ENCODE data around the gene OSMR.

OSMR gene

DNA sequence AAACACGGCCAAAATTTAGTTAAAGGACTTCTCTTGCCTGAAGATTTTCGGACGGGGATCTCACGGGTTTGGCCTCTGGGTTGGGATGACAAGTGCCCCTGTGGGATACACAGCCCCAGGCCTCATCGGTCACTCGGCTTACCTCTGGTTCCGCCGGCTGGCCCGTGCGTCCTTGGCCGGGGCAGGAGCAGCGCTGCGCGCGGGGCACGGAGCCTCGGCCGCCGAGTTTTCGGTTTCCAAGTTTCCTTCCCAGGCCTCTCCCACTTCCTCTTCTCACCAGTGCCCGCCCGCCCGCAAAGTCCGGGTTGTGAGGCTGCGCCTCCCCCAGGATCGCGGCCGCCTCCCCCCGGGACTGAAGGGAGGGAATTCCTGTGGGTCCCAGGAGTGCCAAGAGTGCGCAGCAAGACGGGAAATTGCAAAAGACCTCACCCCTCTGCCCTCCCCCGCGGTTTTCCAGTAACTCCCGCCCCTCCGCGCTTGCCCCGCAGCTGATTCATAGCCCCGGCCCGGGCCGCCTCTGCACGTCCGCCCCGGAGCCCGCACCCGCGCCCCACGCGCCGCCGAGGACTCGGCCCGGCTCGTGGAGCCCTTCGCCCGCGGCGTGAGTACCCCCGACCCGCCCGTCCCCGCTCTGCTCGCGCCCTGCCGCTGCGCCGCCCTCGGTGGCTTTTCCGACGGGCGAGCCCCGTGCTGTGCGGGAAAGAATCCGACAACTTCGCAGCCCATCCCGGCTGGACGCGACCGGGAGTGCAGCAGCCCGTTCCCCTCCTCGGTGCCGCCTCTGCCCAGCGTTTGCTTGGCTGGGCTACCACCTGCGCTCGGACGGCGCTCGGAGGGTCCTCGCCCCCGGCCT is at the start of gene OSMR:
Gene OSMR (plus strand): TSS at position 487 of the 853 bp plus-strand sequence. CDS start 23,033 bp downstream, outside the sequence.
- DNase-seq = peak; percentile 97

- no peak for DNase-seq
Observed at GRCh38 chr5:38796742-38797108, 49.1 kb upstream of the OSMR start.

DNA sequence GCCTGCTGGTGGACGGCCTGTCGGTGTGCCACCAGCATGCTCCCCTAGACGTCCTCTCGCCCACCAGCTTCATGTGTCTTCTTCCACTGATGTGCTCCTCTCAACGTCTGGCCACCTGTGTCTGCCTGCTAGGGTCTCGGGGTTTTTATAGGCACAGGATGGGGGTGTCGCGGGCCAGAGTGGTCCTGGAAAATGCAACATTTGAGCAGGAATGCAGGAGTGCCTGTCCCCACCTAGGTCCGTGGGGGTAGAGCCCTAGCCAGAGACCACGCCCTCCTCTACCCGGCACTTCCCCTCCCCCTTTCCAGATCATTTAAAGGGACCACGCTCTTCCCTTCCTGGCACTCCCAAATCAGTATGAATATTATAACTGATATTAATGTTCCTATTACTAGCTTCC is 48.0 kb upstream of the OSMR start:
- no peak for DNase-seq

- DNase-seq = no peak
Observed at GRCh38 chr5:38799556-38800377, 46.0 kb upstream of the OSMR start.

DNA sequence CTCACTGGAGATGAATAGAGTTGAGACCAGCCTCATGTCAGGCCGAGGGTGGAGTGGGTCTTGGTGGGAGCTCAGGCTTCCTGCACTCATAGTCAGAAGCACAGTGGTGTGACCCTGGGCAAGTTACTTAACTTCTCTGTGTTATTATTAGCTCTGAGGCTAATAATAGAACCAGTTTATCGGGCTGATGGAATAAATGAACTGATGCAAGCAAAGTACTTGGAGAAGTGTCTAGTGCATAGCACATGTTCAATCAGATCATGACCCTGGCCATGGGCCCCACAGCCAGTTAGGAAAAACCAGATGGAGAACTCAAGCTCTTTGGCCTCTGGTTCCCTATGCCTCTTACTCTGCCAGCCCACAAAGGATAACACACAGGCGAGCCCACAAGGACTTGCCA is 45.3 kb upstream of the OSMR start:
- no peak for DNase-seq

DNA sequence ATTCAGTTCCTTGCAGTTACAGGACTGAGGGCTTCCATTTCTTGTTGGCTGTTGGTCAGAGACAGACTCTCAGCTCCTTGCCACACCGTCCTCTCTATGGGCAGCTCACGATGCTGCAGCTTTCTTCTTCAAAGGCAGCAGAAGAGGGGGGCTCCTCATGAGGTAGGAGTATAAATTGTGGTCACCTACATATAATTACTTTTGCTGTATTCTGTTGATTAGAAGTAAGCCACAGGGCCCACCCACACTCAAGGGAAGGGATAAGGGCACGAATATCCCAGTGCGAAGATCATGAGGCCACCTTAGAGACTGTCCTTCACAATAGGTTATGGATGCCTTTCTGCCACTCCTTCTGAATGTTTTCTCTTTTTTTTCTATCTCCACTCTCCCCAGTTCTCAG is 43.7 kb upstream of the OSMR start:
- DNase-seq = no peak

- no peak for DNase-seq
Observed at GRCh38 chr5:38803246-38803645, 42.6 kb upstream of the OSMR start.

DNA sequence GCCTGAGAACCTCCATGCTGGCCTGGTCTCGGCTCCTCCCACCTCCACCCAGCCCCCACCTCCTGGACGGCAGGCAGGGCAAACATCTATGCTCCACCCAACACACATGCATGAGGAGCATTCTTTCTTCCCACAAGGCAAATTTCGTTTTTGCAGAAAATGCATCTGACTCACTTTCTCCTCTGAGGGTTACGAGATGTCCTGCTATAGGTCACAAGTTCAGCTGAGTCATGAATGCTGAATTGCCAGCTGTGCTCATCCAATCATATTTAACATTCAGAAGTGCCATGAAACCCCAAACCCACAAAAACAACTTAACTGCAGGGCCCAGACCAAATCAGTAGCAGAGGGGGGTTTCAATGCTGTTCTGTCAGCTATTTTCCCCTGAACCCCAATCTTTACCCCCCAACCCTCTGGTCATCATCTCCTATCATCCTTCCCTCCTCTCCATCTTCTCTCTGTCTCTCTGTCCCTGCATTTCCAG is 39.0 kb upstream of the OSMR start:
- DNase-seq = peak; percentile 81

DNA sequence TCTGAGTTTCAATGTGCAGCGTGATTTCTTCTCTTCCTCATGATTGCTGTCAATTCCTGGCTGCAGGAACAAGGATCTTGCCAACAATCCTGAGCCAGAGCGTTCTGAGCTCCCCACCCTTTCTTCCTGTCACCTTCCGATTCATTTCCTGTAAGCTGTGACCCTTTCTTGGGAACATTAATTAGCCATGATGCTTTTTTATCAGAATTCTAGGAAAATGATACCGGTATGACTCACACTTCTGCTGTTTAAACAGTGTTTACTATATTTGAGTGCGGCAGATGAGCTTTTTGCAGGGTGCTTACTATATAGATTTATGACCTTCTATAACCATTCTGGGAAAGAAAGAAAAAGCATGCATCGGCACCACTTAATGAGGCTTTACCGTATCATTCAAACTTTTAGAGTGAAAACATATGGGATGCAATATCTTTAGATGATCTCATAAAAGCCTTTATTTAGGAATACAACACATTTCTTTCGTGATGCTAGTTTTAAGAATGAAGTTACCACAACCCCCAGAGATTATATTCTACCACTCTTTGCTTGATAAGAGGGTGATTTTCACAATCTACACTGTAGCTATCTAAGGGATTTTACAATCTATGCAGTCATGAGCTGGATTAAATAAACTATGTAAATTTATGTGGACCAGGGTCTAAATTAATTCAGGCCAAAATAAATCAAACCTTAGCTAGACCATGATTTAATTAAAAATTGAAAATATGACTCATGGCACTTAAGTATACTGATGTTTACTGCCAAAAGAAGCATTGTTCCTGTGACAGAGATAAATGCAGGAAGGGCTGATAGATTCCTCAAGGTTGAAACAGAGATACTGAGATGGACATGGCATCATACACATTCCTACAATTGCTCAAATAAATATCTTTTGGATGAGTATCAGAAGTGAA is 38.0 kb upstream of the OSMR start:
- no peak for DNase-seq

- DNase-seq = no peak
Observed at GRCh38 chr5:38808666-38809343, 37.0 kb upstream of the OSMR start.

- peak; percentile 83 for DNase-seq
Observed at GRCh38 chr5:38809388-38810359, 36.1 kb upstream of the OSMR start.

DNA sequence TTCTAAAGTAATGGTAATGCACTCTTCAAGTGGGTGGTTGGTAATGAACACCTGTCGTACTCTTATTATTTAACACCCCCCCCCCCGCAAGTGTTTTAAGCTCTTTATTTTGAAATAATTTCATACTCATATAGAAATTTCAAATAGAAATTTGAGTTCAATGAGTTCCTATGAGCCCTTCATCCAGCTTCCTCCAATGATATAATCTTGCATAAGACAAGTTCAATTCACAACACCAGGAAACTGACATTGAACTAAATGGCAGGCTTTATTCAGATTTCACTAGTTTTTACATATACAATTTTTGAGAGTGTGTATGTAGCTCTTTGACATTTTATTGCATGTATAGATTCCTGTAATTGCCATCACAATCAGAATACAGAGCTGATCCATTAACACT is 30.9 kb upstream of the OSMR start:
- no peak for DNase-seq

- no peak for DNase-seq
Observed at GRCh38 chr5:38816083-38817030, 29.5 kb upstream of the OSMR start.

- no peak for DNase-seq
Observed at GRCh38 chr5:38821679-38822078, 24.1 kb upstream of the OSMR start.

DNA sequence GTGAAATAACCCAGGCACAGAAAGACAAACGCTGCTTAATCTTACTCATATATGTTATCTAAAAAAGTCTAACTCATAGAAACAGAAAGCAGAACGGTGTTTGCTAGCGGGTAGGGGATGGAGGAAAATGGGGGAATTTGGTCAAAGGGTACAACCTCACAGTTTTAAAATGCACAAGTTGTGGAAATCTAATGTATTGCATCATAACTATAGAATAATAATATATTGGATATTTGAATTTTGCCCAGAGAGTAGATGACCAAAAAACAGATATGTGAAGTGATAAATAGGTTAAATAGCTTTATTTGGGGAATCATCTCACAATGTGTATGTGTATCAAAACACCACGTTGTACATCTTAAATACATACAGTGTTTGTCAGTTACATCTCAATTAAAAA is 22.3 kb upstream of the OSMR start:
- no peak for DNase-seq

DNA sequence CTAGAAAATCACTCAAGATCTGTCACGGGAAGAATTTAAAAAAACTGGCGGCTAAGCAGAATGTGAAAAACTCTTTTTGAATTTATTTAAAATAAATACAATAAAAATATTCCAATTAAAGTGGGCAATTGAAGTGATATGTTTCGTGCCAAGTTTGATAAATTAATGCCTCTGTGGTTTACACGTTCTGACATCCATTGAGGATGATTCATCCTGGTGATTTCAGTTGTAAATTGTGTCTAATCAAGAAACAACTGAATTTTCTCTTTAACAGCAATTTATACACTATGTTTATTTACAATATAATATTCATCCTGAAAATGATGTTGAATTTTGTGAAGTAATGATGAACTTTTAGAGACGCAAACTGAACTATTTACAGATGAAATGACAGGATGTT is 21.0 kb upstream of the OSMR start:
- DNase-seq = no peak

- no peak for DNase-seq
Observed at GRCh38 chr5:38825494-38825893, 20.3 kb upstream of the OSMR start.

DNA sequence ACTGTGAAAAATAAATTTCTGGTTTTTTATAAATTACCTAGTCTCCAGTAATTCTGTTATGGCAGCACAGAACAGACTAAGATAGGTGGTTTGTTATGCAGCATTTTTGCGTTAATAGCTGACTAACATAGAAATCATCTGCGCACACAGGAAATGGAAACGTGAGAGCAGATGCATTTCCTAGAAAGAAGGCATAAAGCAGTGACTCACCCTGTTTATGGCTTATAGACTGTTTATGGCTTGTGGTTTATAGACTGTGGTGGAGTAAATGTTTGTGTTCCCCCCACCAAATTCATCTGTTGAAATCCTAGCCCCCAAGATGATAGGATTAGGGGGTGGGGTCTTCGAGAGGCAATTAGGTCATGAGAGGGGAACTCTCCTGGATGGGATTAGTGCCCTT is 18.3 kb upstream of the OSMR start:
- DNase-seq = no peak

- peak; percentile 32 for DNase-seq
Observed at GRCh38 chr5:38830521-38831051, 15.2 kb upstream of the OSMR start.

DNA sequence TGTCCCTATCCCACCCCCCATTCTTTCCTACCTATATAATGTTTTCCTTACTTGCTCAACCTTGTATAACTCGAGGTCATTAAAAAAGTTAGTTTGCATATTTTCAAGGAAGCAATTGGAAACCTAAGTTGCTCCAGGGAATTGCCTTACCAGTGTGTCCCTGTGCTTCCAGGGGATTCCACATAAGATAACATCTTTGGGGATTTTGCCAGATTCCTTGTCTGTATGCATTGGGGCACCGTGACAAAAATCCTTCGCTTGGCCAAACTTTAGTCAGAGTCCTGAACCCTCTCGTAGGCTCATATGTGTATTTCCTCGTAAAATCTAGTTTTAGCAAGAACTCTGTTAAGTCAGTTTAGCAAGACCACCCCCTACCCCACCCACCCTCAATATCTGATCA is 14.7 kb upstream of the OSMR start:
- no peak for DNase-seq

Measured in T1000 (cell line).